ENCODE data around the gene GPR39. TPM values are rescaled to one million over a fixed set of nuclear protein-coding genes. Genes with fewer than 3 reads are reported as not detected.

GPR39 gene
- total RNA-seq, 1 donor from 2014 or later, result not detected

GRCh38 chr2:132422736-132423135, 6.1 kb downstream of the GPR39 start:
- TF ChIP-seq POLR2A (IDR thresholded peaks at IDR 0.05), result no peak
- no peak for TF ChIP-seq CTCF (IDR thresholded peaks at IDR 0.05)
- TF ChIP-seq POLR2AphosphoS5 (IDR thresholded peaks at IDR 0.05; ENCODE audit: insufficient read depth in 1 of 2, low read depth in 1 of 2), result no peak
- Histone ChIP-seq H3K4me1 (no peaks in the 10 kb centered on the region), H3K4me3 (no peak overlapping the region), H3K9me3 (no peaks in the 10 kb centered on the region), H3K27ac (no peak overlapping the region), H3K27me3 (no peaks in the 10 kb centered on the region), H3K36me3 (no peaks in the 10 kb centered on the region)
- intact Hi-C loops (cut with DNase I), result no loop called here
- no peak for DNase-seq (ENCODE audit: extremely low spot score in 2 of 2)

GRCh38 chr2:132424526-132425121, 8.0 kb downstream of the GPR39 start:
- intact Hi-C loops (cut with DNase I), result no loop called here
- Histone ChIP-seq H3K4me3 (no peak overlapping the region), H3K4me1 (no peaks in the 10 kb centered on the region), H3K27ac (peak overlapping the region; percentile 6), H3K9me3 (no peaks in the 10 kb centered on the region), H3K27me3 (no peaks in the 10 kb centered on the region), H3K36me3 (no peaks in the 10 kb centered on the region)
- no peak for TF ChIP-seq POLR2A (IDR thresholded peaks at IDR 0.05)
- peak in 1 of 3 experiments; percentile 12 for TF ChIP-seq CTCF (IDR thresholded peaks at IDR 0.05)
- DNase-seq (ENCODE audit: extremely low spot score in 2 of 2), result peak in 1 of 2 donors; percentile 85

GRCh38 chr2:132426033-132426432, 9.4 kb downstream of the GPR39 start:
- TF ChIP-seq POLR2AphosphoS5 (IDR thresholded peaks at IDR 0.05; ENCODE audit: insufficient read depth in 1 of 2, low read depth in 1 of 2) (no peak), CTCF (IDR thresholded peaks at IDR 0.05) (no peak), POLR2A (IDR thresholded peaks at IDR 0.05) (no peak)
- Histone ChIP-seq H3K27me3 (no peaks in the 10 kb centered on the region), H3K4me1 (no peaks in the 10 kb centered on the region), H3K9me3 (no peaks in the 10 kb centered on the region), H3K27ac (no peak overlapping the region), H3K36me3 (no peaks in the 10 kb centered on the region), H3K4me3 (no peak overlapping the region)
- intact Hi-C loops (cut with DNase I), result no loop called here
- DNase-seq (ENCODE audit: extremely low spot score in 2 of 2), result peak; percentile 7 to 20

GRCh38 chr2:132426656-132427055, 10.1 kb downstream of the GPR39 start:
- intact Hi-C loops (cut with DNase I), result no loop called here
- no peak overlapping the region for H3K27ac ChIP-seq

More at GRCh38 chr2:132426656-132427055, 10.1 kb downstream of the GPR39 start:
- Histone ChIP-seq H3K9me3 (no peaks in the 10 kb centered on the region), H3K27me3 (no peaks in the 10 kb centered on the region), H3K4me3 (no peak overlapping the region), H3K4me1 (no peaks in the 10 kb centered on the region), H3K36me3 (no peaks in the 10 kb centered on the region)
- TF ChIP-seq POLR2A (IDR thresholded peaks at IDR 0.05) (no peak), POLR2AphosphoS5 (IDR thresholded peaks at IDR 0.05; ENCODE audit: insufficient read depth in 1 of 2, low read depth in 1 of 2) (no peak), CTCF (IDR thresholded peaks at IDR 0.05) (no peak)
- peak; percentile 37 to 78 for DNase-seq (ENCODE audit: extremely low spot score in 2 of 2)

All from vagina (tissue), 2 donors.